Epithelial cell of esophagus (primary cell): ENCODE results near the gene MTMR12.
"Not testable (repeated sequence)": the region's sequence is repeated elsewhere in the genome, so short reads cannot be mapped to it uniquely, and the experiment has no call there.

ENCODE experiments used
- DNase-seq: peaks from one replicate; pipeline ENCODE4 v3.0.0; 2010; ENCODE audit warnings: low read depth
- H3K4me3 ChIP-seq: 2 replicates; pipeline ENCODE4 v1.5.1; 2011; ENCODE audit warnings: mild to moderate bottlenecking, low read length, control low read depth
- CTCF ChIP-seq: IDR thresholded peaks from 2 replicates; pipeline ENCODE4 v1.5.1; 2011; ENCODE audit warnings: low read depth, mild to moderate bottlenecking, low read length, control low read depth, inconsistent platforms; ENCODE audit not compliant: insufficient read depth; ENCODE audit errors: missing control alignments

The MTMR12 gene

GRCh38 chr5:32290922-32291321 is 21.8 kb downstream of the MTMR12 start:
- no peak for DNase-seq
- no peak for TF ChIP-seq CTCF
- no peak overlapping the region for H3K4me3 ChIP-seq

GRCh38 chr5:32290501-32290900 is 22.2 kb downstream of the MTMR12 start:
- DNase-seq = not testable (repeated sequence)

GRCh38 chr5:32289986-32290385 is 22.8 kb downstream of the MTMR12 start:
- DNase-seq, H3K4me3 ChIP-seq: not testable (repeated sequence)

More at GRCh38 chr5:32290501-32290900, 22.2 kb downstream of the MTMR12 start:
- H3K4me3 ChIP-seq = not testable (repeated sequence)

- DNase-seq, H3K4me3 ChIP-seq: not testable (repeated sequence)
Observed at GRCh38 chr5:32288135-32288534, 24.6 kb downstream of the MTMR12 start.

GRCh38 chr5:32287525-32287924 is 25.2 kb downstream of the MTMR12 start:
- not testable (repeated sequence) for H3K4me3 ChIP-seq, DNase-seq

GRCh38 chr5:32285510-32286138 is 27.1 kb downstream of the MTMR12 start:
- DNase-seq = peak; percentile 20
- H3K4me3 ChIP-seq = no peak overlapping the region
- TF ChIP-seq CTCF = no peak

- no peak overlapping the region for H3K4me3 ChIP-seq
- no peak for TF ChIP-seq CTCF
- DNase-seq = peak; percentile 91
Observed at GRCh38 chr5:32283539-32284377, 29.0 kb downstream of the MTMR12 start.

GRCh38 chr5:32283061-32283460 is 29.7 kb downstream of the MTMR12 start:
- TF ChIP-seq CTCF = no peak
- no peak overlapping the region for H3K4me3 ChIP-seq
- DNase-seq = no peak

- TF ChIP-seq CTCF = no peak
- no peak for DNase-seq
- H3K4me3 ChIP-seq = no peak overlapping the region
Observed at GRCh38 chr5:32282633-32283032, 30.1 kb downstream of the MTMR12 start.

GRCh38 chr5:32281378-32282133 is 31.2 kb downstream of the MTMR12 start:
- not testable (repeated sequence) for H3K4me3 ChIP-seq
- peak; percentile 53 for DNase-seq
